ENCODE data around the gene TUBB2A.

GRCh38 chr6:3117912-3118352 is 39.4 kb downstream of the TUBB2A start:
- TF ChIP-seq CTCF (IDR thresholded peaks at IDR 0.05) (no peak), POLR2A (IDR thresholded peaks at IDR 0.05) (no peak)

Measured in thyroid gland (tissue), 4 donors.